Vagina (tissue), 2 donors: Measurements from ENCODE around the gene ARSB.

Experiments
- POLR2A ChIP-seq, 2 donors: fragments of 450-650 bp; IDR thresholded peaks; one replicate each; pipeline ENCODE4 v1.6.1; 2017; ENCODE audit warnings: antibody characterized with exemption in 2 of 2, mild to moderate bottlenecking in 2 of 2, moderate library complexity in 2 of 2
- TF ChIP-seq, protein P1 (sequence below), 3 experiments: fragments of 450-650 bp in 2 of 3; fragments of 200-600 bp in 1 of 3; sonication (generic) in 1 of 3; IDR thresholded peaks; one replicate each; pipeline ENCODE4 v1.5.1; 2017 to 2019; ENCODE audit warnings: antibody characterized with exemption in 3 of 3, mild to moderate bottlenecking in 2 of 3, moderate library complexity in 2 of 3

DNA sequence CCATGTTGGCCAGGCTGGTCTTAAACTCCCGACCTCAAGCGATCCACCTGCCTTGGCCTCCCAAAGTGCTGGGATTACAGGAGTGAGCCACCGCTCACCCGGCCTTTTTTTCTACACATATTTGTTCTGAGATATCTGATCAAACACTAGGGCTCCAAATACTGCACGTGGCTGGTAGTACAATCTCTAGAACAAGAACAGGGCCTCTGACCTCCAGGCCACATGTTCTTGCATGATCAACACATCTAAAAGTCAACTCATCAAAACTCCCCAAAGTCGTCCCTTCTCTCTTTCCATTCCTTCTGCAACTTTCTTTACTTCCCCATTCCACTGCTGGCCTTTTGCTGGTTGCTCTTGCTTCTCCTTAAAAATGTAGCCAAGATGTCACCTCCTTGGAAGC lies 223.3 kb downstream of the ARSB start:
- TF ChIP-seq, protein P1, sequence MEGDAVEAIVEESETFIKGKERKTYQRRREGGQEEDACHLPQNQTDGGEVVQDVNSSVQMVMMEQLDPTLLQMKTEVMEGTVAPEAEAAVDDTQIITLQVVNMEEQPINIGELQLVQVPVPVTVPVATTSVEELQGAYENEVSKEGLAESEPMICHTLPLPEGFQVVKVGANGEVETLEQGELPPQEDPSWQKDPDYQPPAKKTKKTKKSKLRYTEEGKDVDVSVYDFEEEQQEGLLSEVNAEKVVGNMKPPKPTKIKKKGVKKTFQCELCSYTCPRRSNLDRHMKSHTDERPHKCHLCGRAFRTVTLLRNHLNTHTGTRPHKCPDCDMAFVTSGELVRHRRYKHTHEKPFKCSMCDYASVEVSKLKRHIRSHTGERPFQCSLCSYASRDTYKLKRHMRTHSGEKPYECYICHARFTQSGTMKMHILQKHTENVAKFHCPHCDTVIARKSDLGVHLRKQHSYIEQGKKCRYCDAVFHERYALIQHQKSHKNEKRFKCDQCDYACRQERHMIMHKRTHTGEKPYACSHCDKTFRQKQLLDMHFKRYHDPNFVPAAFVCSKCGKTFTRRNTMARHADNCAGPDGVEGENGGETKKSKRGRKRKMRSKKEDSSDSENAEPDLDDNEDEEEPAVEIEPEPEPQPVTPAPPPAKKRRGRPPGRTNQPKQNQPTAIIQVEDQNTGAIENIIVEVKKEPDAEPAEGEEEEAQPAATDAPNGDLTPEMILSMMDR (IDR thresholded peaks at IDR 0.05): no peak
- no peak for TF ChIP-seq POLR2A (IDR thresholded peaks at IDR 0.05)
